Measurements from ENCODE around the gene STEAP3. TPM values are rescaled to one million over a fixed set of nuclear protein-coding genes. Genes with fewer than 3 reads are reported as not detected.
A peak's percentile ranks its signal among the peaks of the same experiment; 100 is the strongest.

STEAP3 gene
- total RNA-seq, 1 experiment from 2014 or later: 15.4 TPM

- Histone ChIP-seq H2AFZ (ENCODE audit: low read length) (no peak overlapping the region), H2BK20ac (ENCODE audit: low read depth, low read length, poor library complexity, severe bottlenecking) (no peak overlapping the region), H2AK5ac (ENCODE audit: insufficient read length, low read length) (no peak overlapping the region), H3K9me3 (ENCODE audit: control insufficient read depth, low read depth, low read length) (no peaks in the 10 kb centered on the region), H3K79me2 (ENCODE audit: insufficient read depth, low read length) (no peaks in the 10 kb centered on the region), H3K23me2 (ENCODE audit: insufficient read length, low read depth, low read length, poor library complexity, severe bottlenecking) (no peaks in the 10 kb centered on the region), H4K5ac (ENCODE audit: insufficient read length, low read depth, low read length) (no peak overlapping the region), H2BK120ac (ENCODE audit: low read depth, low read length, poor library complexity, severe bottlenecking) (no peak overlapping the region), H2BK5ac (ENCODE audit: insufficient read length, low read length) (no peak overlapping the region), H3K9ac (ENCODE audit: extremely low read depth, insufficient read length, low read length) (no peak overlapping the region), H3K4me1 (ENCODE audit: insufficient read depth, low read length) (no peaks in the 10 kb centered on the region; the same call in 1 of the 2 replicates), H3K27me3 (ENCODE audit: insufficient read depth, low read length) (no peaks in the 10 kb centered on the region), H4K20me1 (ENCODE audit: control insufficient read depth, insufficient read depth, insufficient read length) (no peaks in the 10 kb centered on the region), H3K79me1 (ENCODE audit: insufficient read depth, low read depth, low read length, poor library complexity, severe bottlenecking) (no peaks in the 10 kb centered on the region), H3T11ph (ENCODE audit: low read length) (no peak overlapping the region), H3K4me2 (ENCODE audit: insufficient read depth, insufficient read length, low read length) (no peak overlapping the region), H4K91ac (ENCODE audit: insufficient read length, low read depth, low read length) (no peak overlapping the region), H3K14ac (ENCODE audit: insufficient read depth, low read length) (no peak overlapping the region), H3K18ac (ENCODE audit: insufficient read length, low read depth, low read length) (no peak overlapping the region), H3K4ac (ENCODE audit: low read depth, low read length) (no peak overlapping the region), H3K56ac (ENCODE audit: insufficient read length, low read depth, low read length) (no peak overlapping the region), H3K27ac (ENCODE audit: insufficient read length, low read depth, low read length) (no peak overlapping the region), H2BK15ac (ENCODE audit: low read depth, low read length) (no peak overlapping the region), H3K23ac (ENCODE audit: insufficient read length, low read depth, low read length) (no peak overlapping the region), H4K8ac (replicated peaks; ENCODE audit: insufficient read length, low read depth, low read length) (no peak overlapping the region), H2BK12ac (ENCODE audit: insufficient read length, low read depth, low read length) (no peak overlapping the region)
- Mint-ChIP-seq H3K27ac (peak overlapping the region in 2 of 3 experiments; percentile 64 to 71; a peak in 2 of 7 replicates), H3K4me1 (peaks cover 23 to 27% of the 10 kb centered on the region in 2 experiments), H3K9me3 (no peaks in the 10 kb centered on the region), H3K36me3 (ENCODE audit: insufficient read depth in 1 of 3, low read depth in 3 of 3) (peaks cover 0 to 9% (median 4%) of the 10 kb centered on the region in 3 experiments; a peak in 6 of 7 replicates), H3K27me3 (ENCODE audit: low read depth) (no peaks in the 10 kb centered on the region), H3K4me3 (no peak overlapping the region; a peak in 1 of 5 replicates)
- no peak for TF ChIP-seq CTCF (conservative IDR thresholded peaks at IDR 0.05)
- no peak for DNase-seq
- WGBS (ENCODE audit: extremely low coverage, insufficient read length, low lambda C conversion rate): no CpG with 5 or more reads among the region's 6 CpGs
Observed at GRCh38 chr2:119265693-119266066, 42.0 kb downstream of the STEAP3 start.
